ENCODE measurements around the gene ANTKMT.
"Not testable (repeated sequence)": the region's sequence is repeated elsewhere in the genome, so short reads cannot be mapped to it uniquely, and the experiment has no call there.

Gene ANTKMT

GRCh38 chr16:681746-682427 lies 39.1 kb upstream of the ANTKMT start:
- DNase-seq, result no peak

GRCh38 chr16:682493-683395 lies 38.2 kb upstream of the ANTKMT start:
- no peak for DNase-seq

- no peak for DNase-seq
Measured at GRCh38 chr16:683396-684070, 37.4 kb upstream of the ANTKMT start.

GRCh38 chr16:684071-684794 lies 36.7 kb upstream of the ANTKMT start, which contains the start of gene JMJD8:
Gene JMJD8, minus strand, starts transcription at chr16:684334. Its CDS starts 15 bp downstream, at chr16:684319.
- peak; percentile 85 to 95 (median 89) for DNase-seq

- no peak for DNase-seq
Measured at GRCh38 chr16:684961-685696, 35.8 kb upstream of the ANTKMT start.

- no peak for DNase-seq
Measured at GRCh38 chr16:685967-686366, 35.0 kb upstream of the ANTKMT start.

GRCh38 chr16:686459-687260 lies 34.3 kb upstream of the ANTKMT start:
- DNase-seq, result no peak

GRCh38 chr16:687499-687898 lies 33.4 kb upstream of the ANTKMT start:
- no peak for DNase-seq

- DNase-seq, result no peak
Measured at GRCh38 chr16:689175-689897, 31.6 kb upstream of the ANTKMT start.

GRCh38 chr16:691242-691641 lies 29.7 kb upstream of the ANTKMT start:
- not testable (repeated sequence) for DNase-seq

- no peak for DNase-seq
Measured at GRCh38 chr16:692356-693108, 28.4 kb upstream of the ANTKMT start.

- no peak for DNase-seq
Measured at GRCh38 chr16:693364-693763, 27.6 kb upstream of the ANTKMT start.

- peak in 4 of 6 experiments; percentile 22 to 40 (median 31) for DNase-seq
Measured at GRCh38 chr16:693766-694165, 27.2 kb upstream of the ANTKMT start.

- DNase-seq, result peak in 2 of 6 experiments; percentile 25 to 56
Measured at GRCh38 chr16:694187-694862, 26.6 kb upstream of the ANTKMT start.

- DNase-seq, result no peak
Measured at GRCh38 chr16:694863-695354, 26.0 kb upstream of the ANTKMT start.

- DNase-seq, result peak; percentile 61 to 84 (median 71)
Measured at GRCh38 chr16:695355-696089, 25.4 kb upstream of the ANTKMT start.

GRCh38 chr16:698911-699671 lies 21.9 kb upstream of the ANTKMT start:
- DNase-seq, result no peak
